Fibroblast of peridontal ligament (primary cell): ENCODE data around the gene CGB2.
"Not testable (repeated sequence)": the region's sequence is repeated elsewhere in the genome, so short reads cannot be mapped to it uniquely, and the experiment has no call there.

Experiments
- DNase-seq: peaks from one replicate; pipeline ENCODE4 v3.0.0-alpha.2; 2010; ENCODE audit errors: extremely low read depth

Gene CGB2

GRCh38 chr19:49010453-49010852, 21.2 kb upstream of the CGB2 start:
- DNase-seq: no peak

- DNase-seq: no peak
These were observed 20.5 kb upstream of the CGB2 start for GRCh38 chr19:49011194-49011593.

- no peak for DNase-seq
These were observed 17.4 kb upstream of the CGB2 start for GRCh38 chr19:49014123-49014869.

- no peak for DNase-seq
These were observed 16.8 kb upstream of the CGB2 start for GRCh38 chr19:49014870-49015255.

GRCh38 chr19:49016067-49016839, 15.4 kb upstream of the CGB2 start:
- DNase-seq: no peak

GRCh38 chr19:49017041-49017665, 14.5 kb upstream of the CGB2 start, which contains the start of gene LHB:
LHB (minus strand) TSS chr19:49017091; CDS start chr19:49017081, 10 bp downstream.
- no peak for DNase-seq

- DNase-seq: peak; percentile 34
These were observed 13.9 kb upstream of the CGB2 start for GRCh38 chr19:49017666-49018351.

- peak; percentile 2 for DNase-seq
These were observed 13.1 kb upstream of the CGB2 start for GRCh38 chr19:49018388-49019241.

GRCh38 chr19:49019242-49019932, 12.3 kb upstream of the CGB2 start:
- peak; percentile 11 for DNase-seq

GRCh38 chr19:49020342-49020741, 11.3 kb upstream of the CGB2 start:
- DNase-seq: no peak

- peak; percentile 7 for DNase-seq
These were observed 10.5 kb upstream of the CGB2 start for GRCh38 chr19:49020931-49021895.

- DNase-seq: no peak
These were observed 9.6 kb upstream of the CGB2 start for GRCh38 chr19:49022116-49022515.

- not testable (repeated sequence) for DNase-seq
These were observed 7.5 kb upstream of the CGB2 start, which contains the start of gene CGB3 for GRCh38 chr19:49024233-49024632. CGB3 (minus strand) TSS chr19:49024333; CDS start chr19:49023971, 362 bp downstream.

GRCh38 chr19:49025088-49025487, 6.6 kb upstream of the CGB2 start:
- not testable (repeated sequence) for DNase-seq

GRCh38 chr19:49025599-49025998, 6.1 kb upstream of the CGB2 start:
- DNase-seq: not testable (repeated sequence)

- not testable (repeated sequence) for DNase-seq
These were observed 3.0 kb upstream of the CGB2 start for GRCh38 chr19:49028686-49029085.

- DNase-seq: not testable (repeated sequence)
These were observed 1.9 kb upstream of the CGB2 start for GRCh38 chr19:49029749-49030148.

- not testable (repeated sequence) for DNase-seq
These were observed 1.4 kb upstream of the CGB2 start for GRCh38 chr19:49030323-49030722.

GRCh38 chr19:49036815-49037214, 5.1 kb downstream of the CGB2 start, which contains the start of gene CGB1:
CGB1 (minus strand) TSS chr19:49036895; CDS start chr19:49036711, 184 bp downstream.
- not testable (repeated sequence) for DNase-seq
